Measurements from ENCODE around the gene MRTFA.
A peak's percentile ranks its signal among the peaks of the same experiment; 100 is the strongest.
"Not testable (repeated sequence)": the region's sequence is repeated elsewhere in the genome, so short reads cannot be mapped to it uniquely, and the experiment has no call there.

MRTFA gene

DNA sequence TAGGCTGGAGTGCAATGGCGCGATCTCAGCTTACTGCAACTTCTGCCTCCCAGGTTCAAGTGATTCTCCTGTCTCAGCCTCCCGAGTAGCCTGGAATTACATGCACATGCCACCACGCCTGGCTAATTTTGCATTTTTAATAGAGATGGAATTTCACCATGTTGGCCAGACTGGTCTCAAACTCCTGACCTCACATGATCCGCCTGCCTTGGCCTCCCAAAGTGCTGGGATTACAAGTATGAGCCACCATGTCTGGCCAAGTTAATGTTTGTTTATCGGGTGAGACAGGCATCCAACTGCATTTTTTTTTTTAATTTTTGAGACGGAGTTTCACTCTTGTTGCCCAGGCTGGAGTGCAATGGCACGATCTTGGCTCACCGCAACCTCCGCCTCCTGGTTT is 20.1 kb upstream of the MRTFA start:
- not testable (repeated sequence) for DNase-seq

DNA sequence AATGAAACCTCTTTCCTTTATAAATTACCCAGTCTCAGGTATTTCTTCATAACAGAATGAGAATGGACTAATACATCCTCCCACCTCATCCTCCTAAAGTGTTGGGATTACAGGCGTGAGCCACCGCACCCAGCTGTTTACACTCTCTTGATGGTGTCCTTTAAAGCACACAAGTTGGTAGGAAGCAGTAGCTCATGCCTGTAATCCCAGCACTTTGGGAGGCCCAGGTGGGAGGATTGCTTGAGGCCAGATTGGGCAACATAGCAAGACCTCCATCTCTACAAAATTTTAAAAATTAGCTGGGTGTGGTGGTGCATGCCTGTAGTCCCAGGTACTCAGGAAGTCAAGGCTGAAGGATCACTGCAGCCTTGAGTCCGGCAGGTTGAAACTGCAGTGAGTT is 19.4 kb upstream of the MRTFA start:
- not testable (repeated sequence) for DNase-seq

DNA sequence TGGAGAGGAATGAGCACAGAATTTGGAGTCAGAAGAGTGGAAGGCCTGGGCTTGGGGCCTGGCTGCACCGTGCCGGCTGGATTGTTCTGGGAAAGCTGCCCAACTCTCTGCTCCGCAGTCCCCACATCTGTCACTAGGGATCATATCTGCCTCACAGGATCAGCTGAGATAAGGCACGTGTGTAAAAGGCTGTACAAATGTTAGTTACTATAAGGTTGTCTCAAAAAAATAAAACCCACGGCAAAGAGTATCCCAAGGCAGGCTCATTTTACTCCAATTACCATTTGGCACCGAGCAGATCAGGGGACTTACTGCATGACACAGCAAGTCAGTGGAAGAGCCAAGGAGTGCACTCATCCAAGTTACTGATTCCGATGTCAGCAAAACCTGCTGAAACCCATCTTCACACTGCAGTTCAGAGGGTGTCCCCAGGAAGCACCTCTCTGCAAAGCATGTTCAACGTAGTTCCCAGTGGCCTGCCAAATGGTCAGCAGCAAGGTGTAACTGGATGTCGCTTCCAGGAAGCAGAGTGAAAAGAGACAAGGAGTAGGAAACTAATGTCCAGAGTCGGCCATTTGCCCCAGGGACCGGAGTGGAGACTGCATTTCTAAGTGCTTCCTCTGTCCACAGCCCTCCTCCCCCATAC is 18.1 kb upstream of the MRTFA start:
- peak; percentile 30 for DNase-seq

DNA sequence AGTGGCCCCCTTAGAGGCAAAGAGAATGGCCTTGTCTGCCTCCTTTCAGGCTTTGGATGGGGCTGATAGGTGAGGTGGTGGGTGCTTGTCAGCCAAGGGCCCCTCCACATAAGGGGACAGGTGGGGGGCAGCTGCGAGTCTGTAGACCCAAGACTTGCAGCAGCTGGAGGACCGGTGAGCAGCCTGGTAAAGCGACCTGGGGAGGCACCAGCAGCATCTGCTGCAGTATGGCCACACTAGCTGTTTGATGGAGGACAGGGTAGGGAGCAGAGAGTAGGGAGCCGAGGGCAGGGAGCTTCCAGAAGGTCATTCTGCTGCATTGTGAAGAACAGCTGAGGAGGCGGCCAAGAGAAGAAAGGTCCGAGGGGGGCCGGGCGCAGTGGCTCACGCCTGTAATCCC is 16.8 kb upstream of the MRTFA start:
- no peak for DNase-seq

DNA sequence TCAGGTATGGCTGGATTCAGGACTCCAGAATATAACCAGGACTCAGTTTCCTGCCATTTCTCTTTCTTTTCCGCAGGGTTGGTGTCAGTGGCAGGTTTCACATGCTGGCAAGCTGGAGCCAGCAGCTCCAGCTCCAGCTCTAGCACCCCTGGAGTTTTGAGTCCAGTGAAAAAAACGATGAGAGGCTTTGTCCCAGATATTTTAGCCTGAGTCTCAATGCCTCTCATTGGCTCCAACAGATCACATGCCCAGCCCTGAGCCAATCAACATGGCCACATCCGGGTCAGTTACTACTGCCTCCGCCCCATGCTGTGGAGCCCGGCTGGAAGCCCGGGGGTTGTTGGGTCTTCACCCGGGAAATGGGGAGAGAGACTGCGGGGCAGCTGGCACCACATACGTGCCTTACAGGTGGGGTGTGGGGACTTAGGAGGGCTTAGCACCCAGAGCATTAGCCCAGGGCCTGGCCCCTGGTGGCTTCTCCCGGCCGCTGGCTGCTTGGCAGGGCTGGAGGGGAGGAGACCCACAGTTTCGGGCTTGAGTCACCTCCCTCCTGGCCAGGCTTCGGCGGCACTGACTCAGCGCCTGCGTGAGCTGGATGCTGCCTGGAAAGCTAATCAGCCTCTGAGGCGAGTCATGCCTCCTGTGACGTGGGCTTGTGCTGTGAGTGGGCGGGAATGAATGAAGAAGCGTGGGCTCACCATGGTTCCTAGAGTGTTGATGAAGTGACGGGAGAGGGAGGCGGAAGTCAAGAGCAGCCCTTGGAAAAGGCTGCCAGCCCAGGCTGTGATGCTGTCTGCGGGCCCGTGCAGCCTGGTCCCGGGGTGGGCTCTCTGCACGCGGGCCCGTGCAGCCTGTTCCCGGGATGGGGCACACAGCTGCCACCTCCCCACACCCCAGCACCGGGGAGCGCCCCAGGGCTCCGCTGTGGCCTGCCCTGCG is 15.3 kb upstream of the MRTFA start:
- peak; percentile 66 for DNase-seq

DNA sequence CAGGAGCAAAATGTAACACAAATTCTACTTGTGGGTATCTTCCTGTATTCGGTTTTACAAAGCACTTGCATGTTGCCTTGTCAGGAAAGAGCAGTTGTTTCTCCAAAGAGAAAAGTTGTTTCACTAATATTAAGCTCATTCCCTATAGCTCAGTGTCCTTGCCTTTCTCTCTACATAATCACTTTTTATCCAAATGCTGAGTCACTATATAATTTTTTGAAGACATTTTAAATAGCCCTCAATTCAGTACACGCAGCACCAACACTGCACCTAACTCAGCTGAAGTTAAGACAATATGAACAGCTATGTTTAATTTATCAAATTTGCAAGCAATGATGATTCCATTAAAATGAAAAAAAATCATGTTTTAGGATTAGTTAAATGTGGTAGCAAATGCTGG is 14.5 kb upstream of the MRTFA start:
- no peak for DNase-seq

DNA sequence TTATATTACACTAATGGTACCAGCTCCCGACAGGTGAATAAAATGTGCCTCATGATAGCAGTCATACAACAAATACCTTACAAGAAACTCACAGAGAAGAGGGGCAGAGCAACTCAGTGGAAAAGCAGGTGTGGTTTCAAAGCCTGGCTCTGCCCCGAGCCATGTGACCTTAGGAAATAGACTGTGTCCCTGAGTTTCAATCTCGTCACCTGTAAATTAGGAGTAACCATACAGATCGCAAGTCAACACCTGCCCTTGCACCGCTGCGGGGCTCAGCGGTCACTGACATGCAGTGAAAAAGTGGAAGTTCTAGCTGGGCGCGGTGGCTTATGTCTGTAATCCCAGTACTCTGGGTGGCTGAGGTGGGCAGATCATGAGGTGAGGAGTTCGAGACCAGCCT is 11.9 kb upstream of the MRTFA start:
- DNase-seq = no peak

DNA sequence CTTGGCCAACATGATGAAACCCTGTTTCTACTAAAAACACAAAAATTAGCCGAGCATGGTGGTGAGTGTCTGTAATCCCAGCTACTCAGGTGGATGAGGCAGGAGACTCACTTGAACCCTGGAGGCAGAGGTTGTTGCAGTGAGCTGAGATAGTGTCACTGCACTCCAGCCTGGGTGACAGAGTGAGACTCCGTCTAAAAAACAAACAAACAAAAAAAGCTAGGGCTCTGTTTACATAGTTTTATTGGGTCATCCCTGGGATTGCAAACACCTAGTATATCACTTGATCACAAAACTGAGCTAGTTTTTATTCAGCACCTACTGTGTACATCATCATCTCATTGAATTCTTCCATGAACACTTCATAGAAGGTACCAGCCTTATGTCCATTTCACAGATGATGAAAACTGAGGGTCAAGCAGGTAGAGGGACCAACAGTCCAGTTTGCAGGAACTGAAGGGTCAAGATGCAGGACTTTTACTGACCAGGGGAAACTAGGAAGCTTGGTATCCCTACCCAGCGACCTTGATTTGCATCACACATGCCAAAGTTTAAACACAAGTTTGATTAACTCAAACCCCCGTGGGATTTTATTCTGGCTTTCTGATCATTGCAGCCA is 9.2 kb upstream of the MRTFA start:
- DNase-seq = no peak

DNA sequence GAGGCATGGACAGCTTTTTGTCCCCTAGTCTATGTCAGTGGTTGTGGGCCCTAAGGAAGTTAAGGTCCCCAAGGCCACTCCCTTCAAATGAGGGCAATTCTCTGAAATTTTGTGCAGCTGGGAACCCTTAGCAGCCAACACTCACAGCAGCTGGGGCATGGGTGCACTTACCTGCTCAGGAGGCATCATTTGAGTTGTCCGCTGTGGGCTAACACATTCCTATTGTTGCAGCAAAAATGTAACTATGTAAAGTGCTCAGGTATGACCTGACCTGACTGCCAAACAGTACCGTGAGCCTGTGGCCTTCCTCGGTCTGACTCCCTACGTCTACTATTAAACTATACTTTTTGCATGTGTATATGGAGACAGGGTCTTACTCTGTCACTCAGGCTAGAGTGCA is 5.8 kb upstream of the MRTFA start:
- DNase-seq = no peak

DNA sequence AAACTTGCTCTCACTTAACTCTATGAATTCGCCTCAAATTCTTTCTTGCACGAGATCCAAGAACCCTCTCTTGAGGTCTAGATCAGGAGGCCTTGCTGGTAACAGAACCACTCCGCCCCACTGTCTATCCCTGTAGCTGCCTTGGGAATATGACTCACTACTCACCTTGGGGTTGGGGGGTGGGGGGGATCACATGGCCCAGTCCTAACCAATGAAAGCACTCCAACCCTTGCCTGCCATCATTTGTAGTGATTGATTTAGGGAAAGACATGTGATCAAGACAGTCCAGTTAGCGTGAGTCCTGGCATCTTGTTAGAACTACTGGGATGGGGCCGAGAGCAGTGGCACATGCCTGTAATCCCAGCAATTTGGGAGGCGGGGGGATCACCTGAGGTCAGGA is 4.8 kb upstream of the MRTFA start:
- DNase-seq = no peak

DNA sequence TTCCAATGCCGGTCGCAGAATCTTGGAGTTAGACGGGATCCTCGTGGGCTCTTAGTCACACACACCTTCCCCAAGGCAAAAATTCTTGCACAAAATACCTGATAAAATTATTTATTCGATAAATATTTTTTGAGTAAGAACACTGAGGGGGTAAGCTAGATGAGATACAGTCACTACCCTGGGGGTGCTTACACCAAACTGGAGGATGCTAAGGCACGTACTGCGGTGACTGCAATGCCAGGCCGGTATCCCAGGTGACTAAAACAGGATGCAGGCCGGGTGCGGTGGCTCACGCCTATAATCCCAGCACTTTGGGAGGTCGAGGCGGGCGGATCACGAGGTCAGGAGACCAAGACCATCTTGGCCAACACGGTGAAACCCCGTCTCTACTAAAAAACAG is 1.7 kb upstream of the MRTFA start:
- DNase-seq = no peak

DNA sequence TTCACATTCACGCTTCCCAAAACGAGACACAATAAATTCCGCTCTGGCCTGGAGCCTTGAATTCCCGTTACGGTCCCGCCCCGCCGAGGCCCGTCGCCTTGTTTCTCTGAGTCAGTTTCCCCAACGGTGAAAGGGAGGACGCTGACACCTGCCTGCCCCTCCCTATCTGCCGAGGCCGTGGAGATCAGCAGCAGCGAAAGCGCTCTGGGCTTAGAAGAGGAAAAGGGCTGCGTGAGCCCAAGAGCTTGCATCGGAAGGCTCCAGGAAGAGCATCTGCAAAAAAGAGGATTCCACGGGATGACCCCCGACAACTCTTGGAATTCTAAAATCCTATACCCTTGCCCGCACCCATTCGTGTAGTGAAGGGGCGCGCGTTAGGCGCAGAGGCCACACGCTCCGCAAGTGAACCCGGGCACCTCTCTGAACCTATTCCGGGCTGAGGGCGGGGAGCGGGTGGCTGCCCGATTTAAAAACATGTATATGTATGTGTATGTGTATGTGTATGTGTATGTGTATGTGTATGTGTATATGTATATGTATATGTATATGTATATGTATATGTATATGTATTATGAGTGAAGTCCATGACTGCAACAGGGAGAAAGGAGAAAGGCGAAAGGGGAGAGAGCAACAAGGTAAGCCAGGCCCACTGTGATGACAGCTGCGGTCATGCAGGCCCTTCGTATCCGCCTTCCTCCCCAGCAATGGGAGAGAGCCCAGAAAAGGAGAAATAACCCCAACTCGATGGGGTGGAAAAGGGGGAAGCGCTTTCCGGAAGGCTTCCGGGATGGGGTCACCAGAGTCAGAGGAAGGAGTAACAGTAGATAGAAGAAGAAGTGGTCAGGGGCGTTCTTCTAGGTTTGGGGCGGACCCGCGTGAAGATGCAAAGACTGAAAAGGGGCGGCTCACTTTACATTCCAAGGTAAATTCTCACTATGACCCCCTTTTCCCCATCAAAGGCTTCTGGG is 948 bp upstream of the MRTFA start:
- DNase-seq = no peak

DNA sequence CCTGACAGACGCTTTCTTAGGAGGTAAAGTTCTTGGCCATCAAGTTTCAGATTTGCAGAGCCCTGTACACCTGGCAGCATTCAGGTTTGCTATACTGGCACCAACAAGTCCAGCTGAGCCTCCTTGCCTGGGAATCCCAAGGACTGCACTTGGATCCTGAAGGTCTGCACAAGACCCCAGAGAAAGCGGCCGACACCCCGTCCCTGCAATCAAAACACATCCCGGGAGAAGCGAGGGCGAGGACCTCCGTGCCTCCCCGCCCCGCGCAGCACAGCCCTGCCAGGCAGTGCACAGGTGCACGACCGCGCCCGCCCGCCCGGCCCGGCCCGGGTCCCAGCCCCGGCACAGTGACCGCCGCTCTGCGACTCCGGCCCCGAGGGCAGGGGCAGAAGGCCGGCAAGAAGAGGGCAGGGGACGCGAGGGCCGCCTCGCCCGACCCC is 559 bp downstream of the MRTFA start:
- no peak for DNase-seq

DNA sequence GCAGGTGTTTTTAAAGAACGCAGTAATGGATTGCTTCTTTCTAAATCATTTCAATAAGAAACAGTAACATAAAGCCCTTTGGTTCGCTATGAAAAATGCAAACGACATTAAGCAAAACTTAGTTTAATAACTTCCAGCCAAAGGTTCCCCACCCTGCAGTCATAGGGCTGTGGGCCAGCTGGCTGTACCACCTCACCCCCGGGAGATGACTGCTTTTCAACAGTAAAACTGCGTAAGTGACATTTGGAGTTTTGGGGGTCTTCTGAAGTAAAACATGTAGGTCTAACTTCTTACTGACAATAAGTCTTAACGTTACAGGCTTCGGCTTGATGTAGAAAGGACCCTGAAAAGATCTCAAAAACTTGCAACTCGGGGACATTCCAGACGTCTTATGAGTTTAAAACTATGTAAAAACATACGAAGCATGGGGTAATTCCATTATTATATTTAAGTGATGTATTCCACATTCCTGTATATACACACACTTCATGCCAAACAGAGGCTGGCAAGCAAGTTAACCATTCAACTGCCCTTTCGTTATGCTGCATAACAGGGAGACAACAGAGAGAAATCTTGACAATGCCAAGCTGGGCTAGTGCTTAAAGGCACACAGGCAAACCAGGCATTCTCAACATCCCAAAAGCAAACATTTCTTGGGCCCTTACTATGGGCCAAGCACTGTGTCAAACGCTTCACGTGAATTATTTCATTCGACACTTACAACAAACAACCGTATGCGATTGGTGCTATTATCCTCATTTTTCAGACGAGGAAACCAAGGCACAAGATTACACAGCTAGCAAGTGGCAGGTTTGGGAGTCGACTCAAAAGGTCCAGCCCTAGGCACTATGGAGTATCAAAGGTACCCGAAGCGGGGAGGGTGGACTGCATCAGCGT is 1.2 kb downstream of the MRTFA start:
- no peak for DNase-seq

DNA sequence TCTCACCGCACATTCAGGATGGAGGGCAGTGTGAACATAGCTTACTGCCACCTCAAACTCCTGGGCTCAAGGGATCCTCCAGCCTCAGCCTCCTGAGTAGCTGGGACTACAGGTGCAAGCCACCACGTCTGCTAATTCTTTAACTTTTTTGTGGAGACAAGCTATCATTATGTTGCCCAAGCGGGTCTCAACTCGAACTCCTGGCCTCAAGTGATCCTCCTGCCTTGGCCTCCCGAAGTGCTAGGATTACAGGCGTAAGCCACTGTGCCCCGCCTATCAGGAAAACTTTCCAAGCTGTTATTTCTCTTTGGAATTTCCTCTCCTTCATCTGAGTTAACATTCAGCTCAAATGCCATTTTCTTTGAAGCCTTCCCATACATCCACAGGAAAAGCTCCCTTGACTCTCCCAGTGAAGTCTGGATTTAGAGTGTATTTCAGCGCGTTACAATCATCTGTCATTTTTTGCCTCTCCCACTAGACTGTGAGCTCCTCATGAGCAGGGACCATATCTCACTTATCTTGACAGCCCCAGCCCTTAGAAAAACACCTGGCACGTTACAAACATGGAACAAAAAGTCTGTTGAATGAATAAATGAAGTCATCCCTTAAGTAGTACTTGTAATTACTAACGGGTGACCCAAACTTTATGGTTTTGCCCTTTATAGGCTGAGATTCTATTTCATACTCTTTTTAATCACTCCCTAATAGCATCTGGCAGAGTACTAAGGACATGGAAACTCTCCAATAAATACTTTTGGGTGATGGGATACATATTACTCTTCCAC is 2.2 kb downstream of the MRTFA start:
- peak; percentile 34 for DNase-seq

DNA sequence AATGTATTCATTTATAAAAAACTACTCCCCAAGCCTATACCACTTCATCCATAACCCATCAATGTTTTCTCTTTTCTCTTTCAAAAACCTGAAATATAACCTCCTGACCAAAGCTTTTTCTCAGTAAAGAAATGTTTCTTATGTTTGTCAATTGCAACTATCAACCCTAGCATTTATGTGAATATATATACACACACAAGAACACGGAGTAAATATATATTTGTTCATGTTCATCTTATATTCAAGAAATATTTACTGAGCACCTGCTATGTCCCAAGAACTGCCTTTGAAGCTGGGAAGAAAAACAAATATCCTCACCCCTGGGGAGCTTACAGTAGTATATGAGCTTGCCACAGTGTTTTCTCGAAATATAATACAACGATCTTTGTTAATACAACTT is 3.5 kb downstream of the MRTFA start:
- no peak for DNase-seq

DNA sequence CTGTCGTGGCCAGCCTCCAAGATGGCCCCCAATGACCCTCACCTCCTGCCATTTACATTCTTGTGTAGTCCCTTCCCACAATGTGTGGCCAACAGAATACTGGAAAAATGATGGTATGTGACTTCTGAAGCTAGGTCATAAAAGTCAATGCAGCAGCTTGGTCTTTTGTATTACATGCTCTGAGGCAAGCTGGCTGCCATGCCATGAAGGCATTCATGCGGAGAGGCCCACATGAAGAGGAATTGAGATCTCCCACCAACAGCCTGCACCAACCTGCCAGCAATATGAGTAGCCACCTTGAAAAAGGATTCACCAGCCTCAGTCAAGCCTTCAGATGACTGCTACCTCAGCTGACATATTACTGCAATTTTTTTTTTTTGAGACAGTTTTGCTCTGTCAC is 4.6 kb downstream of the MRTFA start:
- no peak for DNase-seq

DNA sequence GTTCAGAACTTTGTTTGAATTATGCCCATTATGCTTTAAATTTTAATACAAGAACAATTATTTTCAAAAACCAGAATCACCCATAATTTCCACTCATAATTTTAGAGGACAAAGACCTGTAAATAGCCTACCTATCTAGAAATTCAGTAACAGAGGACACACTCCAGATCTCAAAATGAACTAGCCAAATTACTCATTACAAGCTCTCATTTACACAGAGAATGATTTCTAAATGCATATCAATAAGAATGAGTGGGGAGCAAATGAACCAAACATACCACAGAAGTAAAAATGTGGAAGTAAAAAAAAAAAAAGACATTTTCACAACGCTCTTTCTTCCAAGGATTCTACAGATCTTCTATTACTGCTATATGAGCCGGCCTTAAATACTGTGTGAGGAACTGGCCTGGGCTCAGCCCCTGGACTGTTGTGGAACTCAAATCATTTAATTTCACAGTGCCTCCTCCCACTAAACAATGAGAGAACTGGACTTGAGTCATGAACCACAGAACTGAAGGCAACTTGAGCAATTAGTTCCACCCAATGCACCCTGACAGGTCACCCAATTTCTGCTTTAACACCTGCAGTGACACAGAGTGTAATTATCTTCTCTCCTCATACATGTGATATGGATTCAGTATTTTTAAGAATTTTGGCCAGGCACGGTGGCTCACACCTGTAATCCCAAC is 8.0 kb downstream of the MRTFA start:
- DNase-seq = no peak

DNA sequence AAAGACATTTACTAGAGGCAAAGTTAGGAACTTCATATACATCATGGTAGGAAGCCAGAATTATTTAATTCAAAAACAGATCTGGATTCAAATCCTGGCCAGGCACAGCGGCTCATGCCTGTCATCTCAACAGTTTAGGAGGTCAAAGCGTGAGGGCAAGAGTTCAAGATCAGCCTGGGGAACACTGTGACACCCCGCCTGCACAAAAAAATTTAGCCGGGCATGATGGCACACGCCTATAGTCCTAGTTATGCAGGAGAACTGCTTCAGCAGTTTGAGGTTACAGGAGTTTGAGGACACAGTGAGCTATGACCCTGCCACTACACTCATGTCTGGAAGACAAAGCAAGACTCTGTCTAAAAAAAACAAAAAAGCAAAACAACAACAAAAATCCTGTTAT is 8.9 kb downstream of the MRTFA start:
- DNase-seq = no peak

DNA sequence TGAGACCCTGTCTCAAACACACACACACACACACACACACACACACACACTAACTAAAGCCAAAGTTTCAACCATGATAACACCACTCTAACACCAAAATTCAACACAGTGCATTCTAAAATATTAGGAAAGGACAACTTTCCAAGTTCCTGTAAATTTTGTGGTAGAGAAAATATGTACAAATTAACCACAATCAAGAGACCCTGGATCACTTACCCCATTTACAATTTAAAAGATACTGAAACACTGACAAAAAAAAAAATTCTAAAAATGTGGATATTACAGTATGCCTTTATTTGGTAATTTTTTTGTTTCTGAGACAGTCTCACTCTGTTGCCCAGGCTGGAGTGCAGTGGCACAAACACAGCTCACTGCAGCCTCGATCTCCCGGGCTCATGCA is 9.7 kb downstream of the MRTFA start:
- no peak for DNase-seq
